ENCODE measurements around the gene PLAAT4.

PLAAT4 gene

DNA sequence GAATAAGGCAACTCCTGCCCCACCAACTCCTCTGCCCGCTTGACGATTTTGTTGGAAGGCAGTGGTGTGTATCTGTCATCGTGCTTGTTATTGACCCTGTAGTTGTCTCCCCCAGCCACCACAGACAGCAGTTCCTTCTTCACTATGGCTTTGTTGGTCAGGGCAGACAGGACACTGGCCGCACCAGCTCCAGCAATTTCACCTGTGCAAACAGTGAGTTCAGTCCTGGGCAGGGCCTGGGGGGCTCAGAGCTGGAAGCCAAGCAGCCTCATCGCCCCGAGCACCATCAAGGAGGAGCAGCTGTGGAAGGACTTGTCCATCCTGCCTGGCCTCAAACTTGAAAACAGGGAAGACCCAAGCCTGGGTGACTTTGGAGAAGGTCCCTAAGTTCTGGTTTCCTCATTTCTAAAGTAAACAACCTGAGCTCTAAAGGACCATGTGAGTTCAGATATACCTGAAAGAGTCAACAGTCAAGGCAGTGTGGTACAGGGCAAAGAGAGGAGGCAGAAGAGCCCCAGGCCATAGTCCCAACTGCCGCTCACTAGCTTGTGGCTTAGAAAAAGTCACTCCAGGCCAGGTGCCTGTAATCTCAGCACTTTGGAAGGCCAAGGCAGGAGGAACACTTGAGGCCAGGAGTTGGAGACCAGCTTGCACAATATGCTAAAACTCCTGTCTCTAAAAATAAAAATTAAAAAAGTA is 22.0 kb downstream of the PLAAT4 start:
- no peak for DNase-seq
- Histone ChIP-seq H3K9ac (ENCODE audit: low read length) (no peak overlapping the region), H3K56ac (ENCODE audit: low read length) (no peak overlapping the region), H3K23ac (ENCODE audit: low read length) (no peak overlapping the region), H3K27me3 (ENCODE audit: insufficient read depth, low read length, poor library complexity) (no peaks in the 10 kb centered on the region), H3K27ac (ENCODE audit: low read depth, low read length) (no peak overlapping the region), H3K79me2 (ENCODE audit: control insufficient read depth, insufficient read depth, low read length) (no peaks in the 10 kb centered on the region), H2BK5ac (ENCODE audit: low read length) (no peak overlapping the region), H3K4me2 (ENCODE audit: low read length) (no peak overlapping the region), H3K36me3 (ENCODE audit: control insufficient read depth, insufficient read depth, low read length) (no peaks in the 10 kb centered on the region), H3K4ac (ENCODE audit: low read depth, low read length) (no peak overlapping the region), H3K18ac (ENCODE audit: low read length) (no peak overlapping the region), H2BK15ac (replicated peaks; ENCODE audit: low read depth) (no peak overlapping the region), H3K4me3 (ENCODE audit: low read length) (no peak overlapping the region), H3K4me1 (ENCODE audit: control insufficient read depth, low read depth, low read length) (no peaks in the 10 kb centered on the region), H4K5ac (ENCODE audit: low read length) (no peak overlapping the region), H4K8ac (ENCODE audit: low read depth, low read length) (no peak overlapping the region), H2BK120ac (ENCODE audit: low read depth, low read length) (no peak overlapping the region), H3K79me1 (ENCODE audit: low read length) (no peaks in the 10 kb centered on the region), H2AK5ac (ENCODE audit: low read length) (no peak overlapping the region)
- no CpG with 5 or more reads among the region's 7 CpGs for WGBS (ENCODE audit: extremely low coverage, insufficient coverage, low lambda C conversion rate)

DNA sequence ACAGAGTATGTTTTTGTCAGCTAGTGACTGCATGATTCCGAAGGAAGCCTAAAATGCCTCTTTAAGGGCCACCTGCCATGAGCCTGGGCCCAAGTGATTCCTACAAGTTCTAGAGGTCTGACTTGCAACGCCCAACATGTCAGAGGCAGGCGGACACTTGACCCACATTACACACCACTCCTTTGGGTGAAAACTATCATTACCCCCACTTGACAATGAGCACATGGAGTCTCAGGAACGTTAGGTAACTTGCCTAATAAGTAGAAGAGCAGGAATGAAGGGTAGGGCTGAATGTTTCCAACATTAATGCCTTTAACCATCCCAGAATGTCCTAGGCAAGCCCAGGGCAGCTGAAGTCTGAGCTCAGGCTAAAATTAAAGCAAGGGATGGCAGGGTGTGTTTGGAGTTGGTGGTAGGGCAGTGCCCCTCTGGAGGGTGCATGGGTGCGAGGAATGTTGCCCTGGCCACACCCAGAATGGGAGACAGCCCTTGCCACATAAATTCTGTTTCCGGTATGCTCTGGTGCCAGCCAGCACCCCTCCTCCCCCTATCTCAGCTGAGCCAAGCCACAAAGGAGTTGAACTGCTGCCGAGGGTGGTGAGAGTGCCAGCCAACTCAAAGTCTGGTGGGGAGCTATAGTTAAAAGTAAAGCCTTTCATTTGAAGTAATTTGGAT is 24.0 kb downstream of the PLAAT4 start:
- no peak overlapping the region for H3K4ac ChIP-seq (ENCODE audit: low read depth, low read length)
- H2BK5ac ChIP-seq (ENCODE audit: low read length): no peak overlapping the region
- no peak overlapping the region for H3K27ac ChIP-seq (ENCODE audit: low read depth, low read length)
- no peak overlapping the region for H2BK120ac ChIP-seq (ENCODE audit: low read depth, low read length)
- no peak overlapping the region for H3K9ac ChIP-seq (ENCODE audit: low read length)
- H3K23ac ChIP-seq (ENCODE audit: low read length): no peak overlapping the region
- H3K4me2 ChIP-seq (ENCODE audit: low read length): no peak overlapping the region
- no peaks in the 10 kb centered on the region for H3K4me1 ChIP-seq (ENCODE audit: control insufficient read depth, low read depth, low read length)
- H3K27me3 ChIP-seq (ENCODE audit: insufficient read depth, low read length, poor library complexity): no peaks in the 10 kb centered on the region
- H3K56ac ChIP-seq (ENCODE audit: low read length): no peak overlapping the region
- no peaks in the 10 kb centered on the region for H3K36me3 ChIP-seq (ENCODE audit: control insufficient read depth, insufficient read depth, low read length)
- H4K8ac ChIP-seq (ENCODE audit: low read depth, low read length): no peak overlapping the region
- no peak overlapping the region for H3K4me3 ChIP-seq (ENCODE audit: low read length)
- no peaks in the 10 kb centered on the region for H3K79me1 ChIP-seq (ENCODE audit: low read length)
- no peak for DNase-seq
- no CpG with 5 or more reads among the region's 7 CpGs for WGBS (ENCODE audit: extremely low coverage, insufficient coverage, low lambda C conversion rate)
- no peak overlapping the region for H2AK5ac ChIP-seq (ENCODE audit: low read length)
- H2BK15ac ChIP-seq (replicated peaks; ENCODE audit: low read depth): no peak overlapping the region
- H3K18ac ChIP-seq (ENCODE audit: low read length): no peak overlapping the region
- H3K79me2 ChIP-seq (ENCODE audit: control insufficient read depth, insufficient read depth, low read length): no peaks in the 10 kb centered on the region
- no peak overlapping the region for H4K5ac ChIP-seq (ENCODE audit: low read length)

DNA sequence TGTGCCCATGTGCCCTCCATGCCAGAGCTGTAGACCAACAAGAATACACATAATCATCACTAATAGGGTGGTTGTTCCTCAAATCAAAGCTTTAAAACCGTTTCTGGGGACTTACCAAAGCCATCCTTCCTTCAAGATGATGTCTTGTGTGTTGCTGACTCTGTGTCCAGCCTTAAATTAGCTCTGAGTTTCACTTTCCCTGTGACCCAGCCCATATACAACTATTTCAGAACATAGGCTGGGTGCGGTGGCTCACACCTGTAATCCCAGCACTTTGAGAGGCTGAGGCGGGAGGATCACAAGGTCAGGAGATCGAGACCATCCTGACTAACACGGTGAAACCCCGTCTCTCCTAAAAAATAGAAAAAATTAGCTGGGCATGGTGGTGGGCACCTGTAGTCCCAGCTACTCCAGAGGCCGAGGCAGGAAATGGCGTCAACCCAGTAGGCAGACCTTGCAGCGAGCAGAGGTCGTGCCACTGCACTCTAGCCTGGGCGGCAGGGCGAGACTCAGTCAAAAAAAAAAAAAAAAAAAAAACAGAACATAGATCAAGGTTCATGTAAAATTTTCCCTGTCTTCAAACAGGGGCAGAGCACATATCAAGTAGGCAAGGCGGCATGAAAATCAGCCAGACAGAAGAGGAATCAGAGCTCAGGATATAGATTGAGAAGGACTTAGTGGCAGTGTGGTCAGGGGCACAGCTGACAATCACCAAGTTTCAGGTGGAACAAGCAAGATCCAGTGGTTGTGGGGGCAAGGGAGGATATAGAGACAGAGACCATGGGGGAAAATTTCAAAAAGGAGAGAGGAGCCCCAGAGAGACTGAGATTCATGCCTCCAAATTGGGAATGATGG is 26.8 kb downstream of the PLAAT4 start, which contains the start of gene PLAAT2:
Gene PLAAT2 (minus strand): TSS at position 179 of the 855 bp plus-strand sequence. CDS start 55 bp downstream, at position 124.
- Histone ChIP-seq H3K4ac (ENCODE audit: low read depth, low read length) (peak within 1 kb of the TSS; percentile 62), H3K23ac (ENCODE audit: low read length) (no peak within 1 kb of the TSS), H3K4me1 (ENCODE audit: control insufficient read depth, low read depth, low read length) (no peaks in the 10 kb centered on the region), H3K4me3 (ENCODE audit: low read length) (no peak within 1 kb of the TSS), H3K36me3 (ENCODE audit: control insufficient read depth, insufficient read depth, low read length) (no peaks in the 10 kb centered on the region), H3K4me2 (ENCODE audit: low read length) (no peak within 1 kb of the TSS), H2BK15ac (replicated peaks; ENCODE audit: low read depth) (no peak within 1 kb of the TSS), H4K8ac (ENCODE audit: low read depth, low read length) (no peak within 1 kb of the TSS), H2AK5ac (ENCODE audit: low read length) (no peak within 1 kb of the TSS), H3K9ac (ENCODE audit: low read length) (no peak within 1 kb of the TSS), H3K27ac (ENCODE audit: low read depth, low read length) (no peak within 1 kb of the TSS), H2BK120ac (ENCODE audit: low read depth, low read length) (no peak within 1 kb of the TSS), H3K56ac (ENCODE audit: low read length) (no peak within 1 kb of the TSS), H4K5ac (ENCODE audit: low read length) (no peak within 1 kb of the TSS), H3K18ac (ENCODE audit: low read length) (no peak within 1 kb of the TSS), H2BK5ac (ENCODE audit: low read length) (no peak within 1 kb of the TSS), H3K79me1 (ENCODE audit: low read length) (no peaks in the 10 kb centered on the region), H3K79me2 (ENCODE audit: control insufficient read depth, insufficient read depth, low read length) (no peaks in the 10 kb centered on the region), H3K27me3 (ENCODE audit: insufficient read depth, low read length, poor library complexity) (no peaks in the 10 kb centered on the region)
- no CpG with 5 or more reads among the region's 13 CpGs for WGBS (ENCODE audit: extremely low coverage, insufficient coverage, low lambda C conversion rate)
- DNase-seq: no peak

DNA sequence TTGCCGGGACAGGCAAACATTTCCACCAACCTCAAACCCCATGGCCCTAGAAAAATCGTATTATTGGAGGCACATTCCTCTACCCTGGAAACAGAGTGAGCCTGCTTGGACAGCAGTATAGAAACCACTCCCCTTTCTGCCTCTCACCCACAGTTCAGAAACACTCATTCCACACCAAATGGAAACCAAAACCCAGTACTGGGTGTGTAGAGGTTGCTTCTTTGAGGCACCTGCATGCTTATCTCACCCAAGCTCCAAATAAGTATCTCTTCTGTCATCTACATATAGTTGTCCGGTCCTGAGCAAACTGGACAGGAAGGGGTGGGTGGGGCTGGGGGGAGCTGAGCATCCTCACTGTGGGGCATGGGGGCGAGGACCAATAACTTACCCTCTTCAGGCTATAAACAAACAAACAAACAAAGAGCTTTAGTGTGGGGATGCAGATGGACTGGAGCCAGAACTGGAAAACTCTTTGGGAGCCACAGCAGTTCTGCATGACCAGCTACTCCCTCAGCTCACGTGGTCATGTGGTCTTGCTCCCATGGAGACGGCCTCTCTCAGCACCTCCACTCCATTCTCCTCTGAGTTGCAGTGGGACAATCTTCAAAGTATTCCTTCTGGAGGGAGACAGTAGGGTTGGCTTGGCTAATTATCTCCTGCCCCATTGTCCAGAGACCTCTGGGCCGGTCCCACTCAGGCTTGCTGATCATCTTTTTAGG is 27.6 kb downstream of the PLAAT4 start:
- H3K79me2 ChIP-seq (ENCODE audit: control insufficient read depth, insufficient read depth, low read length): no peaks in the 10 kb centered on the region
- WGBS (ENCODE audit: extremely low coverage, insufficient coverage, low lambda C conversion rate): no CpG with 5 or more reads among the region's 7 CpGs

DNA sequence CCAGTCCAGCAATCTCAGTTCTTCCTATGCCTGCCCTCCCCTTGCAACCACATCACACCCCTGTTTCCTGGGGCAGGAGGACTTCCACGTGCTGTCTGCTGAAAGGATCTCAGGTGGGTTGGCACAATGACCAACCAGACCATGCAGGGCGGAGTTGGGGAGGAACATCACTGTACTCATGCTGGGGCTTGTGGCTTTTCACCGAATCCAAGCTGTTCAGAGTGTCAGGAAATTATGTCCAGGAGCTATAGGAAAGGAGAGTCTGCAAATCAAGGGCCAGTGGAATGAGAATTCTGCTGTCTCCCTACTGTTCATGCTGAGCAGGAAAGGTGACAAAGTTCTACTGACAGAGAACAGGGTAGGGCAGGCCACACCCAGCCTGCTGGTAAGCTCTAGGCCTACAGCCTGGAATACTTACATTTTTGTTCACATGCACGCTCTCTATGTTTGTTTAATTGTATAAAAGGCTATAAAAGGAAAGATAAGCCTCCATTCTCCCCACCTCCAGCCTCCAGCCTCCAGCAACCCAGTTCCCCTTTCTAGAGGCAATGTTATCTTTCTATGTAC is 28.3 kb downstream of the PLAAT4 start:
- no peaks in the 10 kb centered on the region for H3K4me1 ChIP-seq (ENCODE audit: control insufficient read depth, low read depth, low read length)
- H3K36me3 ChIP-seq (ENCODE audit: control insufficient read depth, insufficient read depth, low read length): no peaks in the 10 kb centered on the region
- H2BK5ac ChIP-seq (ENCODE audit: low read length): no peak overlapping the region
- no peak overlapping the region for H3K4ac ChIP-seq (ENCODE audit: low read depth, low read length)
- no peak overlapping the region for H3K18ac ChIP-seq (ENCODE audit: low read length)
- H3K56ac ChIP-seq (ENCODE audit: low read length): no peak overlapping the region
- H4K5ac ChIP-seq (ENCODE audit: low read length): no peak overlapping the region
- no peak overlapping the region for H2AK5ac ChIP-seq (ENCODE audit: low read length)
- H3K27ac ChIP-seq (ENCODE audit: low read depth, low read length): no peak overlapping the region
- H3K9ac ChIP-seq (ENCODE audit: low read length): no peak overlapping the region
- no peaks in the 10 kb centered on the region for H3K79me1 ChIP-seq (ENCODE audit: low read length)
- H3K4me3 ChIP-seq (ENCODE audit: low read length): no peak overlapping the region
- no peak overlapping the region for H3K23ac ChIP-seq (ENCODE audit: low read length)
- no peaks in the 10 kb centered on the region for H3K79me2 ChIP-seq (ENCODE audit: control insufficient read depth, insufficient read depth, low read length)
- H2BK120ac ChIP-seq (ENCODE audit: low read depth, low read length): no peak overlapping the region
- H3K4me2 ChIP-seq (ENCODE audit: low read length): no peak overlapping the region
- H3K27me3 ChIP-seq (ENCODE audit: insufficient read depth, low read length, poor library complexity): no peaks in the 10 kb centered on the region
- H4K8ac ChIP-seq (ENCODE audit: low read depth, low read length): no peak overlapping the region
- no peak overlapping the region for H2BK15ac ChIP-seq (replicated peaks; ENCODE audit: low read depth)
- no CpG with 5 or more reads among the region's 4 CpGs for WGBS (ENCODE audit: extremely low coverage, insufficient coverage, low lambda C conversion rate)
- no peak for DNase-seq

More for the DNA sequence above, 27.6 kb downstream of the PLAAT4 start:
- Histone ChIP-seq H3K9ac (ENCODE audit: low read length) (no peak overlapping the region), H3K27me3 (ENCODE audit: insufficient read depth, low read length, poor library complexity) (no peaks in the 10 kb centered on the region), H4K8ac (ENCODE audit: low read depth, low read length) (no peak overlapping the region), H2BK15ac (replicated peaks; ENCODE audit: low read depth) (no peak overlapping the region), H3K56ac (ENCODE audit: low read length) (no peak overlapping the region), H3K4me3 (ENCODE audit: low read length) (no peak overlapping the region), H4K5ac (ENCODE audit: low read length) (no peak overlapping the region), H3K18ac (ENCODE audit: low read length) (no peak overlapping the region), H3K4me1 (ENCODE audit: control insufficient read depth, low read depth, low read length) (no peaks in the 10 kb centered on the region), H2BK120ac (ENCODE audit: low read depth, low read length) (no peak overlapping the region), H2BK5ac (ENCODE audit: low read length) (no peak overlapping the region), H3K79me1 (ENCODE audit: low read length) (no peaks in the 10 kb centered on the region), H3K27ac (ENCODE audit: low read depth, low read length) (no peak overlapping the region), H3K36me3 (ENCODE audit: control insufficient read depth, insufficient read depth, low read length) (no peaks in the 10 kb centered on the region), H2AK5ac (ENCODE audit: low read length) (no peak overlapping the region), H3K23ac (ENCODE audit: low read length) (no peak overlapping the region), H3K4ac (ENCODE audit: low read depth, low read length) (peak overlapping the region; percentile 62), H3K4me2 (ENCODE audit: low read length) (no peak overlapping the region)
- no peak for DNase-seq
